Activated naive CD4-positive, alpha-beta T cell treated with anti-CD3 and anti-CD28 coated beads, Interleukin-2, amount 50 U/mL, for 16 hours (primary cell): ENCODE results near the gene CLDN6.

ENCODE experiments used
- DNase-seq: peaks from one replicate; pipeline ENCODE4 v3.0.0-alpha.2; 2020

The CLDN6 gene

DNA sequence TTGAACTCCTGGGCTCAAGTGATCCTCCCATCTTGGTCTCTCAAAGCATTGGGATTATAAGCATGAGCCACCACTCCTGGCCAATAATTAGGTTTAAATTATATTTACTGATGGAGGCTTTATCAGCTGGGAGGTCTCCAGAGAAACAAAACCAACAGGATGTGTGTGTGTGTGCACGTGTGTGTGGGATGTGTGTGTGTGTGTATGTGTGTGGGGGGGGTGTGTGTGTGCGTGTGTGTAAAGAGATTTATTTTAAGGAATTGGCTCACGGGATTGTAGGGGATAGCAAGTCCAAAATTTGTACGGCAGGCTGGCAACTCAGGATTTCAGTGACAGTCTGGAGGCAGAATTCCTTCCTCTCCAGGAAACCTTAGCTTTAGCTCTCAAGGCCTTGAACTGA lies 33.0 kb upstream of the CLDN6 start:
- no peak for DNase-seq

DNA sequence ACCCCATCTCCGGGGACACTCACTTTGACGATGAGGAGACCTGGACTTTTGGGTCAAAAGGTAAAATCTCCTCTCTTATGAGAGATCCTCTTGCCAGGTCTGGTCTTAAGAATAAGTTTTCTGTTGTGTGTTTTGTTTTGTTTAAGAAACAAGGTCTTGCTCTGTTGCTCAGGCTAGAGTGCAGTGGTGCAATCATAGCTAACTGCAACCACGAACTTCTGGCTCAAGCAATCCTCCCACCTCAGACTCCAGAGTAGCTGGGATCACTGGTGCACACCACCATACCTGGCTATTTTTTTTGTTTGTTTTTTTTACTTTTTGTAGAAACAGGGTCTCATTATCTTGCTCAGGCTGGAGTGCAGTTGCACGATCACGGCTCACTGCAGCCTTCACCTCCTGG lies 32.5 kb upstream of the CLDN6 start:
- no peak for DNase-seq

DNA sequence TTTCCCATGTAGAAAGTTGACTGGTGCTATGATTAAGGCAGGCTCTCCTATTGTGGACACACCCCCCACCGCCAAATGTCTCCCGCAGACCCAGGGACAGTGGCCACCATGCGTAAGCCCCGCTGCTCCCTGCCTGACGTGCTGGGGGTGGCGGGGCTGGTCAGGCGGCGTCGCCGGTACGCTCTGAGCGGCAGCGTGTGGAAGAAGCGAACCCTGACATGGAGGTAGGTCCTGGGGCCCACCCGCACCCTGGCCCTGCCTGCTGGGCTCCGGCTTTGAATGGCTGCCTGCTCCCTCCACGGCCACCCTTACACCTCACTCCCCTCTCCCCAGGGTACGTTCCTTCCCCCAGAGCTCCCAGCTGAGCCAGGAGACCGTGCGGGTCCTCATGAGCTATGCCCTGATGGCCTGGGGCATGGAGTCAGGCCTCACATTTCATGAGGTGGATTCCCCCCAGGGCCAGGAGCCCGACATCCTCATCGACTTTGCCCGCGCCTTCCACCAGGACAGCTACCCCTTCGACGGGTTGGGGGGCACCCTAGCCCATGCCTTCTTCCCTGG lies 32.0 kb upstream of the CLDN6 start:
- no peak for DNase-seq

DNA sequence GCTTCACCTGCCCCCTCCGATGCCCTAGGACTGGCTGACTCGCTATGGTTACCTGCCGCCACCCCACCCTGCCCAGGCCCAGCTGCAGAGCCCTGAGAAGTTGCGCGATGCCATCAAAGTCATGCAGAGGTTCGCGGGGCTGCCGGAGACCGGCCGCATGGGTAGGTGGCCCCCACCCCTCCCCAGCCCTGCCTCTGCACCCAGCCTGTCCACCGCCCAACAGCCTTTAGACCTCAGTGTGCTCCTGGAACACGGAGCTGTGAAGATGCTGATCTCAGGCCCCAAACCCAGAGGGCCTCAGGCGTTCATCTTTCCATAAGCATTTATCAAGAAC lies 29.4 kb upstream of the CLDN6 start:
- no peak for DNase-seq

DNA sequence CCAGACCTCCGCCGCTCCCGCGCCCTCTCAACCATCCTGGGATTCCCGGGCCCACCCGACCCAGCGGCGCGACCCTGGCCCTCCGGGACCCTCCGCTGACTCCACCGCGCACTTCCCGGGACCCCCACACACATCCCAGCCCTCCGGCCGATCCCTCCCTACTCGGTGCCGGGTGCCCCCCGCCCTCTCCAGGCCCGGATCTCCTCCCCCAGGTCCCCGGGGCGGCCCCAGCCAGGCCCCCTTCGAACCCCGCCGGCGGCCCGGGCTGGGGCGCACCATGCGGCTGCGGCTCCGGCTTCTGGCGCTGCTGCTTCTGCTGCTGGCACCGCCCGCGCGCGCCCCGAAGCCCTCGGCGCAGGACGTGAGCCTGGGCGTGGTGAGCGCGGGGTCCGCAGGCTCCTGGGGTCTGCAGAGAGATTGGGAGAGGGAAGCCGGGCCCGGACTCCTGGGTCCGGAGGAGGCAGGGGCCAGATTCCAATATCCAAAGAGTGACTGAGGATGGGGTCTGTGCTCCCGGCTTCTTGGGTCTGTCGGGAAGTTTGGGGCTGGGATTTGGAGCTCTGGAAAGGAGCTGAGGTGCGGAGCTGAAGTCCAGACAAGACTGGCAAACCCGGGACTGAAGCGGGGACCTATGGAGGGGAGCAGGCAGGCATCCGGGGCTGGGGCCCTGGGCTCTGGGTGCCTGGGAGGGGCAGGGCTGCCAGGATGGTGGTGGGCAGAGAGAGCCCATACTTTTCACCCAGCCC lies 28.8 kb upstream of the CLDN6 start:
- no peak for DNase-seq

DNA sequence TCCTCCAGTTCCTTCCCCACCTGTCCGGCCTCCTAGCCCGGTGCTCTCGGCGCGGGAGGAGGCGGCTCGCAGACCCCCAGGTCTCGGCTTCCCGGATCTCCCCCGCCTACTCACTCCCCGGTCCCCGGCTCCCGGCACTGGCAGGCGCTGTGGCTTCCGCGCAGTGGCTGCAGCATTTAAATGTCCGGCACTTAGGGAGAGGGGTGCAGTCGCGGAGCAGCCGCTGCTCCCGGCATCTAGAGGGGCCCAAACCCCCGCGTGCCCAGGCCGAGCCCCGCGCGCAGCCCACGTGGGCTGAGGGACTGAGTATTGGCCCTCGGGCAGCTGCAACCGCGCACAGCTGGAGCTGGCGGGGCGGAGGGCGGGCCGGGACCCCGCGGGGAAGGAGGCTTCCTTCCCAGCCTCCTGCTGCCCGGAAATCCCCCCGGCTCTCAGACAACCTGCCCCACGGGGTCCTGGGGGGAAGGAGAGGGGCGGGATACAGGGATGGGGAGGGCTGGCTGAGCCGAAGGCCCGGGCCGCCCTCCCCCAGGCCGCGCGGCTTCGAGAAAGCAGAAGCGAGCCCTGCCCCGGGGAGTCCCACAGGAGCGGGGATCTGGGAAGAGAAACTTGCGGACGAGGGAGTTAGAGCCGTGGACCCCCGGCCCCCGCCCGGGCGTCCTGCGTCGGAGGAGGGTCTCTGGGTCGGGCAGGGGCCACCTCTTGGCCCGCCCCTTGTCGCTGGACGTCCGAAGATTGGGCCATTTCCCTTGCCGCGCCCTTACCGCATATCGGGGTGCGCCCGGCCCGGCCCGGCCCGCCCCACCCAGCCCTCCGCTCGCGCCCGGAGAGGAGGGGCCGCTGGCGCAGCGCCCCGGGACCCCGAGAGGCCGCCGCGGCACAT lies 28.0 kb upstream of the CLDN6 start, which contains the start of gene MMP25:
TSS of gene MMP25 (plus strand) at position 804 of the 883 bp plus-strand sequence. CDS start 357 bp downstream, outside the sequence.
- no peak for DNase-seq

DNA sequence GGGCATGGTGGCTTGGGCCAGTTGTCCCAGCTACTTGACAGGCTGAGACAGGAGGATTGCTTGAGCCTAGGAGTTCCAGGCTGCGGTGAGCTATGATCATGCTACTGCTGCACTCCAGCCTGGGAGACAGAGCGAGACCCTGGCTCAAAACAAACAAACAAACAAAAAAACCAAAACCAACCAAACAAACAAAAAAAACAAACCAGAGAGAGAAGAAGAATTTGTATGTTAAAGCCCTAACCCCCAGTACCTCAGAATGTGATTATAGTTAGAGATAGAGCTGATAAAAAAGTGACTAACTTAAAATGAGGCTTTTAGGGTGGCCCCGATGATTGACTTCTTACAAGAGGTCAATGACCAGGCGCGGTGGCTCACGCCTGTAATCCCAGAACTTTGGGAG lies 26.7 kb upstream of the CLDN6 start:
- DNase-seq: no peak

DNA sequence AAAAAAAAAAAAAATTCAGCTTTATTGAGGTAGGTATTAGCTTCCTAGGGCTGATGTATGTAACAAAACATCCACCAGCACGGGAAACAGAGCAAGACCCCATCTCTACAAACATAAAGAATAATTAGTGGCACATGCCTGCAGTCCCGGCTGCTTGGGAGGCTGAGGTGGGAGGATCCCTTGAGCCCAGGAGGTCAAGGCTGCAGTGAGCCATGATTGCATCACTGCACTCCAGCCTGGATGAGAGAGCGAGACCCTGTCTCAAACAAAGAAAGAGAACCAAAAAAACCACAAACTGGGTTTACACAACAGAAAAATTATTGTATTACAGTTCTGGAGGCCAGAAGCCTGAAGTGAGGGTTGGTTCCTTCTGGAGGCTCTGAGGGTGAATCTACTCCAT lies 24.4 kb upstream of the CLDN6 start:
- DNase-seq: no peak

DNA sequence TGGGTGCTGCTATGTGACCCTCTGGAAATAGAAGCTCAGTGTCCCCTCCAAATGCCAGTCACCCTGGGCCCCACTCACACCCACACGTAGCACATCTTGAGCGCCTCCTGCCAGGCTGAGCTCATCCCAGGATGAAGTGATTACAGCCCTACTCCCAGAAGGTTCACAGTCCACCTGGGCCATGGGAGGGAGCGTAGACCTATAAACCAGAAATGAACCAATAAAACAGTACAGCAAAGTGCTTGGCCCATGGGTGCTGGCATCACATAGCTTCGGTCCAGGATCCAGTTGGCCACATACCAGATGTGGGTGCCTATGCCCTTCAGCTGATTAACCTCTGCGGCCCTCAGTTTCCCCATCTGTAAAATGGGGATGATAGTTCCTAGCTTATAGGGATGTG lies 20.9 kb upstream of the CLDN6 start:
- DNase-seq: no peak

DNA sequence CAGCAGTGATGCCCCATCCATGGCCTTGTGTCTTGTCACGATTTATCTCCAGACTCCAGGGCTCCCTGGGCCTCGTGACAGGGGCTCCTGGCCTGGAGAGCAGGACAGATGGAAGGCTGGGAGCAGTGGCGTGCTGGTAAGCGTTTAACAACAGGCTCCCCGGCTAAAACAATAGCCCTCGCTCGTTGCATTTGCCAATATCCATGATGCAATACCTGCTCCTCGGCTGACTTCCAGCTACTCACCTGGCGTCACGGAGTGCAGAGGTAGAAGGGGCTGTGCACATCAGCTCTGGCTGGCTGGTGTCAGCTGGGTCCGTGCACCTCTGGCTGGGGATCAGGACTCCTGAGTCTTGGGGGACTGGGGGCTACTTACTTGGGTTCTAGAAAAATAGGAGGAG lies 20.3 kb upstream of the CLDN6 start:
- DNase-seq: no peak

DNA sequence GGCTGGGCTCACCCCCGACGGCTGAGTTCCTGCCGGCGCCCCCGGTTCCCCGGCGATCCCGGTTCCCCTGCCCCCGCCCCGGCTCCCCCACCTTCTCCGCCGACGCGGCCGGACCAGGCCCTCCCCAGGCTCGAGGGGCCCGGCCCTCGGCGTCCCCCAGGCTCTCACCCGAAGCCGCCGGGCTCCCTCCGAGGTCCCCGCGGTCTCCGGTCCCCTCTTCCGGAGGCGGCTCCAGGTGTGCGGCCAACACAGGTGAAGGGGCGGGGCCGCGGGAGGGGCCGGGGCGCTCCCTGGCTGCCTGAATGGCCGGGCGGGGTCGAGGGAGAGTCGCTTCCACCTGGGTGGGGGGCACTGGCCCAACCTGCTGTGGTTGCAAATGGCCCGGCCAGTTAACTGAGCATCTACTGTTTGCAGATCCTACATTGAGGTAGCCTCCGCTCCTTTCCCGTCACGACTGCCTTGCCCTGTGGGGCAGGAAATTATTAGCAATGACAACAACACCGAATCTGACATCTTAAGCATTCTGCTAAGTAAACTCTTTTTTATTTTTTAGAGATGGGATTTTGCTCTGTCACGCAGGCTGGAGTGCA lies 18.8 kb upstream of the CLDN6 start, which contains the start of gene BICDL2:
TSS of gene BICDL2 (minus strand) at position 219 of the 590 bp plus-strand sequence. CDS start 1,448 bp downstream, outside the sequence.
- DNase-seq: no peak

DNA sequence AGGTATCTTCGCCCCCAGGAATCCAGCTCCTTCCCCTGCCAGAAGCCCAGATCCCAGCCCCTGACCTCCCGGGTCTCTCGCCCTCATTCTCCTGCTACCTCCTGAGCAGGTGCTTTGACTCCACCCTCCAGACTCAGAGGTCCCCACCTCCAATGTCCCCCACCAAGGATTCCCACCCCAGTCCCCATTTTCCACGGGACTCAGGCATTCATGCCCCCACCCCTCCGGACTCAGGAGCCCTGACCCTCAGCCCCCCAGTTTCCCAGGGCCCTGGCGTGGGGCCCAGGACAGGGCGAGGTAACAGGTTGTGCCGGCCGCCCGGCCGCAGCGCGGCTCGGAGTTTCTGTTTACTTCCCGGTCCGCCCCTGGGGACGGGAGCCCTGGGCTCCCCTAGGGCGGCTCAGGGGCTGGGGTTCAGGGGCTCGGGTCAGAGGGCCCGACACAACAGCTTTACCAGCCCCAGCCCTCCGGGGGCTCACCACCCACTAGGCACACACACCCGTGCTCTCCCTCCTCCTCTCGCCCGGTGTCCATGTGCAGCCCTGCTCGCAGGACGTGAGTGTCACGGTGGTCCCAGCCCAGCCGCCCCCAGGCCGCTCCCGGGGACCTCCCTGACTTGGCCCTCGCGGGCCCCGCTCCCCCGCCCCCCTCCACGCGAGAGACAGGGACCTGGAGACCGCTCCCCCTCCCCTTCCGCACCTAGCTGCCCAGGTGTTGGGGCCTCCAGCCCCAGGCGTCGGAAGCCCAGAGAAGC lies 18.2 kb upstream of the CLDN6 start:
- DNase-seq: no peak

DNA sequence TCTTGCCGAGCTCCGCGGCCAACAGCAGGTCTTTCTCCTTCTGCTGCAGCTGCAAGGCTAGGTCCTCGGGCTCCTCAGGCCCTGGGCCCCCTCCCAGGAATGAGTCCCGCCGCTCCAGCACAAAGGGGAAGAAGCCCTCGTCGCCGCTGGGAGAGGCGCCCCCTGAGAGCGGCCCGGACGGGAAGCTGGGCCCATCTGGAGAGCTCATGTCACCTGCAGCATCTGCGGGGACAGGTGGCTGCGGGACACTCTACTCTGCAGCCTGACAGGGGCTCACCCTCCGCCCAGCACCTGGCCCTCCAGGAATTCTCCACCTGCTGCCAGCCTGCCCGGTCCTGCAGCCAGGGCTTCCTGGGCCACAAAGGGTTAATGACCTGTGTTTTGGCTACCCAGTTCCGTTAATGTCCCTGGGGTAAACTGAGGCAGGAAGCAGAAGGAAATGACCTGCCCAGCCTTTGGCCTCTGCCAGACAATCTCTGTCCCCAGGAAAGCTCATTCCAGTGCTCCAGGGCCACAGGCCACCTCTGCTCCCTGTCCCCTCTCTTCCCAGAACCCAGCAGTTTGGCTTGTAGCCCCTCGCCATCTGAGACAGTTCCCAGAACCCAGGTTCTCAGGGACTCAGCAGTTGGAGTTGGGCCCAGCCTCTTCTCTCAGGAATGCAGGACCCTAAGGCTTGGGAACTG lies 17.4 kb upstream of the CLDN6 start:
- no peak for DNase-seq

DNA sequence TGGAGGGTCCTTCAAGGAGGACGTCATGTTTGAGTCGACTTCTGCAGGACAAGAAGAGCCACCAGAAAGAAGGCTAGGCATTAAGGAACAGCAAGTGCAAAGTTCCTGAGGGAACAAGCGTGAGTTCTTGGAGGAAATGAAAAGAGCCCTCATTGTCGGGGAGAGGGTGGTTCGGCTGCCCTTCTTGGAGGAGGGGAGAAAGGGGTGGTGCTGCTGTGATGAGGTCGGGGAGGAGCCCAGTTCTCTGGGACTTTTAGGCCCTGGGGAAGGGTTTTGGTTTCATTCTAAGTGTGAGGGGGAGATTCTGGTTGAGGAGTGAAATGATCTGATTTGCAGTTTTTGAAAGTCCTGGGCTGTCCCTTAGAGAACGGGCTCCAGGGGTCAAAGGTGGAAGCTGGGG lies 14.6 kb upstream of the CLDN6 start:
- DNase-seq: no peak

DNA sequence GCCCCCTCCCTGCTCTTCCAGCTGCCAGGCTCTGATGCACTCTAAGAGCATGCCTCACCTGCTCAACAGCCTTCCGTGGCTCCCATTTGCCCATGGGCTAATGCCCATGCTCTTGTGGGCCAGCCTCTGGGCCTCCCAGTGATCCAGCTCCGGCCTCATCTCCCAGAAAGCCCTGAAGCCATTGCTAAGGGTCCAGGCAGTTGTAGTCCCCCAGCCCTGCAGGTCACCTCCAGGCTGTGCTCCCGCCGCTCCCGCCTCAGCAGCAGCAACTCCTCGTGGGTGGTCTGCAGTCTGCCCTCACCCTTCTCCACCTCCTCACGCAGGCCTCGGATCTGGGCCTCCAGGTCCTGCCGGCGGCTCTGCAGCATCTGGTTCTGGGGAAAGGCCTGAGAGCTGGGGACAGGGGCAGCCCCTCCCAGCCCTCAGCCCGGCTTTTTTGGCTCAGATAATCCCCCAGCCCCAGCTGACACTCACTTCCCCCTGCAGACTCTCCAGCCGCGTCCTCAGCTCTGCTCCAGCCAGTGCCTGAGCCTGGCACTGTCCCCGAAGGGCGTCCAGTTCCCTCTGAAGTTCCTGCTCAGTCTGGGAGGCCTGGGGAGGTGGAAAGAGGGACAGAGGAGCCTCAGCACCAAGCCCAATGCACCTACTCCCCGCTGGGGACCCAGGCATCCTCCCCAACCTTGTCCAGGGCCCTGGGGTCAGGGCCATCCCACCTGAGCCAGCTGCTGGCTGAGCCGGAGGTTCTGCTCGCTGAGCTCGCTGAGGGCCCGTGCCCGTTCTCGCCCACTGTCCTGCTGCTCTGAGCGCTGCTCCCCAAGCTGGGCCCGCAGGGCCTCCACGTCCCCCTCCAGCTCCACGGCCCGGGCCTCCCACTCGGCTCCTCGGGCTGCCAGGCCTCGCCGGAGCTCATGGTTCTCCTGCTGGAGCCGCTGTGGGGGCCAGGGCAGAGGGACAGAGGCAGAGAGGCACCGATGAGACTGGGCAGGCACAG lies 12.5 kb upstream of the CLDN6 start:
- no peak for DNase-seq

DNA sequence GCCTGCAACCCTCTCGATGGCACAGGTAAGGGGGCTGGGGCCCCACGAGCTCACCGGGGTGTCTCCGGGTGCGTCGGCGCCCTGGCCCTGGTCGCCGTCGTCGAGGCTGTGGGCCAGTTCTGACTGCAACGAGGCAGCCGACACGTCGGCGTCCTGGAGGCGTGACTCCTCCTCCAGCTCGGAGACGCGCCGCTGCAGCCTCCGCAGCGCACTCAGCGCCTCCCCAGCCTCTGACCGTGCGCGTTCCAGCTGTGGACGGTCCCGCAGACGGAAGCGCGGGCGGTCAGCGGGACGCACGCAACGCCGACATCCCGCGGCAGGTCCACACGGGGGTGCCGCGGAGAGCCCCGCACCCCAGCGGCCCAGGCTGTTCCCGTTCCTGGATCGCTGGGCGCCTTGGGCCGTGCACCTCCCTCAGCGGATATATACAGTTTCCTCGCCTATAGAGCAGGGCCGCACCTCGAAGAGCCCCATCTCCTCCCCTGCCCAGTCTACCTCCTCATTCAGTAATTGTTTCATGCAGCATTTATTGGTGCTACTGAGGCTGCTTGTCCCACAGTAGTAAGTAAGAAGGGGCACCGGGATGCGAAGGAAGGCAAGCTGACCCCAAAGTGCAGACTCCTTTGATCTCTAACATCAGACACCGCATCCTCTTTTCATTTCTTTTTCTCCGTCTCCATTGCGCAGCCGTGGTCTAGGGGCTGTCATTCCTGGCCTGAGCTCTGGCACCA lies 11.7 kb upstream of the CLDN6 start:
- peak; percentile 55 for DNase-seq

DNA sequence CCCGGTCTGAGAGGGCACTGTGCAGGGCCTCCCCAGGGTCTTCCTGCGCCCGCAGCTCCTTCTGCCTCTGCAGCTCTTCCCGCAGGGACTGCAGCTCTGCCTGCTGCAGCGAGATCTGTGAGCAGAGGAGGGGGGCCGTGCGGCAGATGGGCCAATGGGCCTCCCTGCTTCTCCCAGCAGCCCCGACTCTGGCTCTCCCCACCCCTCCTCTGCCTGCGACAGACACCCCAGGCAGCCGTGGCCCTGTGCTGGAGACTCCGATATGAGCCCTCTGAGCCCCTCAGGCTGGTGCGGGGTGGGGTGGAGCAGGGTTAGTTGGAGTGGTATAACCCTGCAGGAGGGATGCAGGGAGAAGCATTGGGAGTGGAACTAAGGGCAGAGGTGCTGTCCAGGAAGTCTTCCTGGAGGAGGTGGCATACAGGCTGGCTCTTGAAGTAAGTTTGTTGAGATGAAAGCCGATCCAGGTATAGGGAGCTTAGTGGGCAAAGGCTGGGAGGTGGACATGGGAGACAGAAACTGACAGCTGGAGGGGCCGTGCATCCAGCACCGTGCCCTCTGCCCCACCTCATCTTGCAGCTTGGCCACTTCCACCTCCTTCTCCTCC lies 10.8 kb upstream of the CLDN6 start:
- no peak for DNase-seq

DNA sequence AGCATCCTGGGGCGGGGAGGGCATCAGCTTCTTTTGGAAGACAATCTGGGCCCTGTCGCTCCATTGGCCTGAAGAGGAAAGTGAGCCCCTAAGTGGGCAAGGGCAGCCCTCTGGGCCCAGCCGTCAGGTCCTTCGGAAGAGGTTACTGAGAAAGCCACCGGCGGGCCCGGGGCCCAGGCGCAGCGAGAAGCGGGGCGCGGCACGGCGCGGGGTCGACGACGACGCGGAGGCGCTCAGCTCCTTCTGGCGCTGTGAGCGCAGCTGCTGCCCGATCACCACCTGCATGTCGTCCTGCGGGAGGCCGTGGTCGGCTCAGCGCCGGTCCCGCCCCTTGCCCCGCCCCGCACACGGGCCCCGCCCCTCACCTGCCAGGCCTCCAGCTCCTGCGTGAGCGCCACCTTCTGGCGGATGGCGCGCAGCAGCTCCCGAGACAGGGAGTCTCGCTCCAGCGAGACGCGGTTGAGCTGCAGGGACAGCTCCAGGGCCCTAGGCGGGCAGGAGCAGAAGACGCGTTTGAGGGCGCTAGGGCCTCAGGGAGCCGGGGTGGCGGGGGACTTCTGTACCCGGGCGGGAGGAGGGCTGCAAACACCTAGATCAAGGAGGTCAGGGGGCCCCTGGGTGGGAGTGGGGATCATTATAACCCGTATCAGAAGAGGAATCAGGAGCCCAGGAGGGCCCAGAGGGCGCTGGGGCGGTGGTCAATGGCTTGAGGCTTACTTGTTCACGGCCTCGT lies 10.2 kb upstream of the CLDN6 start:
- peak; percentile 86 for DNase-seq

DNA sequence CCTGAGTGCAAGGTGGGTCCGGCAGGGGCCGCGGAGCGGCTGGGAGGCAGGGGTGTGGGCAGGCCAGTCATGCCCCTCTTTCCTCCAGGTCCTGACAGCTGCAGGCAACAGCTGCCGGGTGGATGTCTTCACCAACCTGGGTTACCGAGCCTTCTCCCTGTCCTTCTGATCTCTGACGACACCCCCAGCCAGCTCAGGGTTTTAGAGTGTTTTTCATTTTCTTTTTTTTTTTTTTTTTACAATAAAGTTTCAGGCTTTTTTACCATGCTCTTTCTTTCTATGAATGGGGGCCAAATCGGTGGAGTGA lies 9.5 kb upstream of the CLDN6 start:
- DNase-seq: no peak
